ENCODE measurements around the gene SLC37A3.
"Not testable (repeated sequence)": the region's sequence is repeated elsewhere in the genome, so short reads cannot be mapped to it uniquely, and the experiment has no call there.

Gene SLC37A3

DNA sequence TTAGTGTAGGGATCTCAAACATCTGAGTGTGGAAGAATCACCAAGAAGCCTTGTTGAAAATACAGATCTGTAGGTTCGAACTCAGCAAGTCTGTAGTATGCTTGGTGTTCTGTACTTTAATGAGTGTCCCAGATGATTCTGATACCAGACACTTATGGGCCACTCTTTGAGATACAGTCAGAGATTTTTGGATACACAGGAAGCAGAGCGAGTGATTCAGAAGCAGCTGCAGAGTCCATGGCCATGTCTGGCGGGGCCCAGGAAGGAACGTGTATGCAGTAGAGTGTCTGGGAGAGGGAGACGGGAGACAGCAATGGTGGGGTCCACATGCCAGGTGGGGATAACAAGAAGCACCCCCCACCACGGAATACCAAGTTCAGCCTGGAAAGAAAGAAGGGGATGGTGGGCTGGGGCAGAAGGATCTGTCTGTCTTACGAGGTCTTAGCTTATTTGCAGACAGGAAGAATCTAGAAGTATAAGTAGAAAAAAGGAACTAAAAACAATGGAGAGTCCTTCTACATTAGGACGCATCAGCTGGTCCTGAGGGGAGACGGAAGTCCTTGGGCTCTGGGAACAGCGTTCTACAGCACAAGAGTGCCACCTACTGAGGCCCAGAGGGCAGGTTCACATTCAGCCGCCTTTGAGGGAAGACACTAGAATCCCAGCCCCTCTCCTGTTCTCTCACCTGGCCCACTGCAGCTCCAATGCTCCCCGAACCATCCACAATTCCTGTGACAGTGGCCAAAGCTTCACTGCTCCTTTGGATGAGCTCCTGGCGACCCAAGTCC, 55.4 kb downstream of the SLC37A3 start:
- peak; percentile 20 for DNase-seq

- not testable (repeated sequence) for DNase-seq
These were observed 59.4 kb downstream of the SLC37A3 start for GRCh38 chr7:140338959-140339358.

DNA sequence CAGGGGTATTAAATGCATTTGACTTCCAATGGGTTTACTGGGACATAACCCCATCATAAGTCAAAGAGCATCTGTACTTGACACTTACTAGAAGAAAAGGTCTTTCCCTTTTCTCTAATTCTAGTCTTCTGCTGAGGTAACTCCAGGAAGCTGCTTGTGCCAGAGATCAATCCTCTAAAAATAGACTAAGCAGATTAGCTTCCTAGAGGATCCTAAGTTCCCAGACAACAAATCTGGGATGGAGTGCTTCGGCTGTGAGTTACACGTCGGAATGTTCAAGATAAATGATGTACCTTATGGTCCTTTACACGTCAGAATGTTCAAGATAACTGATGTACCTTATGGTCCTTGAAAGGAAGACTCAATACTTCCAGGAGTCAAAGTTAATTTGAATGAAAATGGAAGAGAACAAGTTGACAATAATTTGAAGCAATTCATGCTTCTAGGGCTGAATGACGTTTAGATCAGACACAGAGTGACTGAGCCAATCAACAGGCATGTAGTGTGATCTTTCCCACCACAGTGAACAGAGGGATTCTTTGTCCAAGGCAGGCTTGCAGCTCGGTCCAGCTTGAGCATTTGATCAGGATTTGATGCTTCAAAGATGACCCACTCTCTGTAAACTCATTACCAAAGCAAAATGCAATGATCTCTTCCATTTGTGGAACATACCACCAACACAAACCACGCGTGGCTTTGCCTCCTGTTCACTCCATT, 63.8 kb downstream of the SLC37A3 start:
- DNase-seq = no peak

DNA sequence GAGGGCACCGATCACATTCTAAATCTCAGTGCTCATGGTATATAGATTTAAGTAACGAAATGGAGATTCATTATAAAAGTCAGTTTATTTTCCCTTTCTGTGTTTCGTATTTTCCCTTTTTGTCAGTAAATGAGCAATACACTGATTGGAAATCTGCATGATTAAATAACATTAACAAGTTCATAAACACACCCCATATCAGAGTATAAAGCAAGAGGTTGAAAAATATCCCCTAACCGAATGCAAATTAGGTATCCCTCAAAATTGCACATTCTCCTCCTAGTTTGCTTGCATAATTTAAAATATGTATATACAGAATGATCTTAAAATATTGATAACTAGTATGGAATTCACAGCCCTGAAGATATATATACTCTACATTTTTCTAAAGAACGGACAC, 64.6 kb downstream of the SLC37A3 start:
- DNase-seq = no peak

DNA sequence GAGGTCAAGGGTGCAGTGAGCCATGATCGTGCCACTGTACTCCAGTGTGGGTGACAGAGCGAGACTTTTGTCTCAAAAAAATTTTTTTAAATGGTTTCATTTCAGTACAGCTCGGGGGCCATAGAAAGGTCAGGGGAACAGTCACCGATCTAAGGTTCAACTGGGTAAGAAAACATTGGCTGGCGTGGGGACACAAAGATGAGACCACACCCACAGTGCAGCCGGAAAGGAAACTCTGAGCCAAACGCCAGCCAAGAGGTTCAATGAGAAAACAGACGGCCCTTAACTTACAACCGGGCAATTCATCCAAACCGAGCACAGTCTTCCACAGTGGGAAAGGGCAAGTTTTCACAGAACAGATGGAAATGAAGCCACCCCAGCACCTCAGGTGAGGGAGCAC, 65.1 kb downstream of the SLC37A3 start:
- no peak for DNase-seq

DNA sequence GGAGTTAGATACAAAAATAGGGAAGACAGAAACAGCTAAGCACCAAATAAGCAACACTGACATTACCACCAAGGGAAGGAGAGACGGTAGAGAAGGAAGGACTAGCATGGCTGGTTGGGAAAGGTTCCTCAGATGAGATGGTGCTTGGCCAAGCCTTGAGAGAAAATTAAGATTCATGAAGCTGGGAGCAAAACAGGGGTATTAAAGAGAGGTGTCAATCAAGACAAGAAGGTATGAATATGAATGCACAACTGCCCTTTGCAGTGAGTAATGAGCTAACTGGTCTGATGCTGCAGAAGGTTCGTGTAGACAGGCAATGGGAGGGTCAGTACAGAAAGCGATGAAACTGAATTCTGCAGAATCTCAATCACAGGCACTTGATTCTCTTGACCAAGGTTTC, 67.7 kb downstream of the SLC37A3 start:
- DNase-seq = no peak

GRCh38 chr7:140330128-140330527, 68.2 kb downstream of the SLC37A3 start:
- no peak for DNase-seq

GRCh38 chr7:140327261-140327661, 71.1 kb downstream of the SLC37A3 start:
- DNase-seq = no peak

DNA sequence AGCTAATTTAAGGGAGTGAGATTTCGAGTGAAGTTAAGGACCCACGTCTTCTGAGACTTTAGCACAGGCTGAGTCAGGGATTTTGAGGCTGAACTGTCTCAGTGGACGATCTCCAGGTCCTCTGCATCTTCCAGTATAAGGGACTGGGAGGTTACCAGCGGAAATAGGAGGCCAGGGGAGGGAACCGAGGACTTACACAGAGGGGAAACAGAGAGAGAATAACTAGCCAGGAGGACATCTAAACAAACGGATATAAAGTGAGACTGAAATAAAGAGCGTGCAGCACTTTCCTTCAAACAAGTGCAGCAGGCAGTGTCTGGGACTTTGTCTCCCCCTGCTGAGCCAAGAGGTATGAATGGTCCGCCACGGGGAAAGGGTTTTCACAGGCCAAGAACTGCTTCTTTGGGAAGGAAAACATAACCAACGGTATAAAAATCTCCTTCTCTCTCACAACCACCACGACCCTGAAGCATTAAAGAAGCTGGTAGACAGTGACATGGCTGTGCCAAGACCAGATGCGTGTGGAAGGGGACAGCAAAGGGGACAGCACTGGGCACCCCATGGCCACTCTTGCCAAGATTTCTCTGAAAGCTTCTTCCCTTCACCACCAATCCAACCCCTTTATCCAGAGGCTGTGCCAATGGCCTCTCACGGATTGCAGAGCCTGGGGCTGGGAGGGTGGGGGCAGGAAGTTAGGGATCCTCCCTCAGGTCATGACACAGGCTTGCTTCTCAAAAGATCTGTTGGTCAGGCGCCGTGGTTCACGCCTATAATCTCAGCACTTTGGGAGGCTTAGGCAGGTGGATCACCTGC, 72.0 kb downstream of the SLC37A3 start:
- peak; percentile 44 for DNase-seq

DNA sequence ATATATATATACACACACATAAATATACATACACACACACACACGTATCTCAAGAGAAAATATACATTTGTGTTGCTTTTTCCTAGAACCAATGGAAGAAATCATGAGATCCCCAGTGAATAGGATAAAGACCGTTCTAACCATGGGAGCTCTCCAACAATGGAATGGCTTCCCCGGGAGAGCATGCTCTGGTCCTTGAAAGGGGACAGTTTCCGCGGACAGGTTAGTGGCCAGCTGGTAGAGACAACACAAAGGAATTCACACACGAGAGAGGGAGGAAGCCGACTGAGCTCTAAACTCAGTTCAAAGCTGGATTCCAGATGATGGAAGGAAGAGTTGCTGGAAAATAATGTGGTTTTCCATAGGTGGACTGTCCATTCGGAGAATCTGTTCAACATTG, 72.7 kb downstream of the SLC37A3 start:
- DNase-seq = no peak

DNA sequence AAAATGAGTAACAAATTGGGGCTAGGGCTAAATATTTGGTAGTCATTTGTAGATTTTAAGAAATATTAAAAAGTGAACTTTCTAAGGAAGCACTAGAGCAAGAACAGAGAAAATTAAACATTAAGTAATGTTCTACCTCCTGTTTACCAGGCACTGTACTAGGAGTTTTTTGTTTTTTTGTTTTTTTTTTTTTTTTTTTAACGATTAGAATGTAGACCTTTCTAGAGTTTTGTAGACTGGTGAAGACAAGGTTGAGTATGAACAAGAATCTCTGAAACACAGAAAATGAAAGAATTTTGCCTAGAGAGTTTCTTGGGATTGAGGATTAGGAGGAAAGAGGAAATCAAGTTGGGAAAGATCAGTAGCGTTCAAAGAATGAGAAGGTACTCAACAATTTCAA, 73.6 kb downstream of the SLC37A3 start:
- no peak for DNase-seq

- no peak for DNase-seq
These were observed 75.6 kb downstream of the SLC37A3 start for GRCh38 chr7:140322759-140323158.

GRCh38 chr7:140320078-140320477, 78.3 kb downstream of the SLC37A3 start:
- DNase-seq = not testable (repeated sequence)

DNA sequence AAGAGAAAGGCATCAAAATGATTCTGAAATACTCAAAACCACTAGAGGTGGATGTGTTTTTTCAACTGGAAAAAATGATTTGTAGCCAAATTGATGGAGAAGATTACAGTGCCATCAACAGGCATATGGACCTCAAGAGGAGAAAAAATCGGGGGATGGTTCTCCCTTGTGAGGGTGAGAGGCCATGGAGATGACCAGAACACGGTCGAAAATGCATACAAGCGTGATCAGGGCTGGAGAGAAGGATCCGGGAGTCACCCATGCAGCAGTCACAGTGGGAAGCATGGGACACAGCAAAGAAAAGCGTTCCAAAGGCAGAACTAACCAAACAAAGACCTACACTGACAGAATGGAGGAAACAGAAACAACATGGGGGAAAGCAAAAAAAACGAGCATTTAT, 80.3 kb downstream of the SLC37A3 start:
- no peak for DNase-seq

DNA sequence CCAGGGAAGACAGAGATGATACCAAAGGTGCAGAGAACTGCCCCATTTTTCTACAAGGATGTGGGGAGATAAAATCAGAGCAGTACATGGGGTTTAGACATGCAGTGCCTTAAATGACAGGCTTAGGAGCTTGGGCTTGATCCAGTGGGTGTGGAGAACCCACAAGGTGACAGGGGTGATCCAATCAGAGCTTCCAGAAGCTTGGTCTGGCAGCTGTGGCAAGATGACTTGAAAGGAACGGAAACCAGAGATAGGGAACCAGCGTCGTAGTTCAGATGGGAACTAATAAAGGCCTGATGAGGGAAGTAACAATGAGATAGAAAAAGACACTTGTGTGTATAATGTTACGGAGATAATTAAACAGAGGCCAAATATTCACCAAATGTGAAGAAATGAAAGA, 80.7 kb downstream of the SLC37A3 start:
- DNase-seq = no peak

DNA sequence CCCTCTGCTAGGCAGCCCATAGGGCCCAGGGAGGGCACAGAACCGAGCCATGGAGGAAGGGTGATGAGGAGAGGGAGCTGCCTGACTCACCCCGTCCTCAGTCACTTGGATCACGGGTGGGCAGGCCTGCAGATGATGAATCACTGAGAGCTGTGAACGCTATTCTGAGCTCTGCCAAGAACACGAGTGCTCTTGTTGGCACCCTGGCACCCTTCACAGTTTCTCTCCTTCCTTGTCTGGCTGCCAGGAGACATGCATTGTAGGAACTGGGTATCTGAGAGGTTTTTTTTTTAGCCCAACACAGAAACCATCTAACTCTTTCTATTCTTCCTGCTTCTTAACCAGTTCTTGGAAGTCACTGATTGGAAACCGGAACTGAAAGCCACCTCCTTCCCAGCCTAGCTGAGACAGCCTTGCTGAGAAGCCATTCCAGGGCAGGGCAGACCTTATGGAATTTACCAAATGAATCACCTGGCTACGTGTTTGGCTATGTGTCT, 82.1 kb downstream of the SLC37A3 start:
- DNase-seq = peak; percentile 75

DNA sequence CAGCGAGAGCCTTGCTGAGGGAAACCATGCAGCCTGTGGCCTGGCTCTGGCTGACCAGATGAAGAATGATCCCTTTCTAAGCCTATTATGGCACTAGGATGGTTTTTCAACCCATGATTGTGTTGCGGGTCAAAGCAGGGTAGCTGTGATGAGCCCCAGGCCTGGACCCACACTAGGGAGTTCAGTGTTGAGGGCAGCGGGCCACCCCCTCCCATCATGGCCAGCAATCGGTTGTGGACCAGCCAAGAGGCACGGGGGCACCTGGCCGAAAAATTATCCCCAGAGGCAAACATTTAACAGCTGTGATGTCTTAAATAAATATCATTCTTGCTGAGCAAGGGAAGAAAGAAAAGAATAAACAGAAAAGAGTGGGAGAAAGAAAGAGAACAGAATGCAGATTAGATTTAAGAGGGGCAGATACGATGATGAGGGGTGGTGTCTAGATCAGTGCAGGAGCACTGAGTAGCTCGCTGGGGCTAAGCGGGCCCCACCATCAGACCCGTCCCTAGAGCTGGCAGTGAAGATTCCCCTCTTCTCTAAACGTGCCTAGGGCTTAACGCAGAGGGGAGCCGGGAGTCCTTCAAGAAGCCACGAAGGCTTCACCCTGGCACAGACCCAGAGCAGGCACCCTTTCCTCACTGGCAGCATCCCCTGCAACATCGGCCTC, 82.7 kb downstream of the SLC37A3 start:
- DNase-seq = no peak

- DNase-seq = no peak
These were observed 83.5 kb downstream of the SLC37A3 start for GRCh38 chr7:140314573-140315480.

- no peak for DNase-seq
These were observed 86.0 kb downstream of the SLC37A3 start for GRCh38 chr7:140312141-140312846.

GRCh38 chr7:140311128-140311527, 87.2 kb downstream of the SLC37A3 start:
- DNase-seq = not testable (repeated sequence)

All from NCI-H2029 (cell line).